GM21619 (cell line): ENCODE measurements around the gene LRRC74A.

Experiments used
- ATAC-seq: cut with Tn5 transposase; IDR thresholded peaks from one replicate; pipeline ENCODE4 v1.9.1; 2021; ENCODE audit not compliant: unreplicated experiment

LRRC74A gene

GRCh38 chr14:76808990-76809389, 17.2 kb upstream of the LRRC74A start:
- ATAC-seq, result no peak

- no peak for ATAC-seq
Measured at GRCh38 chr14:76810525-76810924, 15.7 kb upstream of the LRRC74A start.

GRCh38 chr14:76810953-76811400, 15.2 kb upstream of the LRRC74A start:
- ATAC-seq, result no peak

DNA sequence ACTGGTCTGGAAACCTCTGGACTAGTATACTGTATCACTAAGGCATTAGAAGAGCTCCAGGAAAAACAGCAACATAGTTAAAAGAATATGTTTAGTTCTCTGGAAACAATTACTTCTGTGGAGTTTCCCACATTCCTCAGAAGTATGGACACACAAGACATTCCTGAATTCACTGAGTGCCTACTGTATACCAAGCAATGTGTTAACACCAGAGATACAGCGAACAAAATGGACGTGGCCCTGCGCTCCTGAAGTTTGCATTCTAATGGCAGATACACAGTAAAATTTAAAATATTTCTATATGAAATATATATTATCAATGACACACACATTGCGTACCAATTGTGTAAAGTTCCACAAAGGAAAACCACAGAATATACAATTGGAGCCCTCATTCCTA, 14.6 kb upstream of the LRRC74A start:
- ATAC-seq, result no peak

DNA sequence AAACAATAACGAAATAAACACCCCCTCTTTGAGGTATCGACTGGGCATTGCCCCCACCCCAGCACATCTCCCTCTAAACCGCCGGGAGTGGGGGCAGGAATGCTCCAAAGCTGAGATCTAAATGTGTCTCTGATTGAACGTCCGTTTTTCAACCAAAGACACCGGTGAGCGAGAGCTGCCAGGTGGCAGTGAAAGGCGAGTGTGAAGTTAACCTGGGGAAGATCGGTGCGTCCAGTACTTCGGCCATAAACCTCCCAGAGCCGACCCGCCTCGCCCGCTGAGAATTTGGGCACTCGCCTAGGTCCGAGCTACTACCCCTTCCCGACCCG, 14.2 kb upstream of the LRRC74A start:
- peak; percentile 15 for ATAC-seq

- peak; percentile 86 for ATAC-seq
Measured at GRCh38 chr14:76812422-76813383, 13.5 kb upstream of the LRRC74A start, which contains the start of gene ANGEL1. TSS of gene ANGEL1 (minus strand) at chr14:76812882. CDS start at chr14:76812827, 55 bp downstream.

DNA sequence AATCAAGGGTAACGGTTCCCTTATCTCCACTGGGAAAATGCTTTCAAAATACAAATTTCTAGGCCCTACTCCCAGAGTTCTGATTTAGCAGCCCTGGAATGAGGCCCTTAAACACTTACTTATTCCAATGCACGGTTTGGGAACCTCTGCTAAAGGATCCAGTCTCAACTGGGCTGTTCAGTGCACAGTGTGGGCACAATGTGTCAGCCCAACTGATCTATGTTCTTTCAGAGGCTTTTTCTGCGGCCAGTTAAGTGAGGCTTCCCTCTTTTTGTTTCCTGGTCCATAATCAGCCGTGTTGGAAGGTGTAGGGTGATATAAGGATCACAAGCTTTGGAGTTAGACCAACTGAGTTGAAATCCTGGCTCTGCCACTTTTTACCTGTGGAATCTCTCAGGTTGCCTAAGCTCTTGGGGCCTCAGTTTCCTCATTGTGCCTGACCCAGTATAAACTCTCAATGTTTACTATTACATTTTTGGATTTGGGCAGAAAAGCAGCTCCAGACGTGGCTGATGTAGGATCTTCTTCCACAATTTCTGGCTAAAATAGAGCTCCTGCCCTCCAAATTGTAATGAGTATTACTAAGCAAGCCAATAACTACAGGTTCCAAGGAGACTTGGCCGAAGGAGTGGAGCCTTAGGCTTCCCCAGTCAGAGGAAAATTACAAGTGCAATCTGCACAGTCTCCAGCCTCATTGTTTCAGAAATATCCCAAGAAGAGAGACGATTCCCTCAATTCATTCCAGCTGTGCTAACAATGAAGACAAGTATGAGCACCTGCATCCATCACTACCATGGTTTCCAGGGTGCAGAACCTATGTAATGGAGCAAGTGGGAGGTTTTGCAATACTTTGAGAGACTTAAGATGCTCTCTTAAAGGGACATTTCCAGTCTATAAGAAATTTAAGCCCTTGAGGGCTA, 11.2 kb upstream of the LRRC74A start:
- no peak for ATAC-seq

DNA sequence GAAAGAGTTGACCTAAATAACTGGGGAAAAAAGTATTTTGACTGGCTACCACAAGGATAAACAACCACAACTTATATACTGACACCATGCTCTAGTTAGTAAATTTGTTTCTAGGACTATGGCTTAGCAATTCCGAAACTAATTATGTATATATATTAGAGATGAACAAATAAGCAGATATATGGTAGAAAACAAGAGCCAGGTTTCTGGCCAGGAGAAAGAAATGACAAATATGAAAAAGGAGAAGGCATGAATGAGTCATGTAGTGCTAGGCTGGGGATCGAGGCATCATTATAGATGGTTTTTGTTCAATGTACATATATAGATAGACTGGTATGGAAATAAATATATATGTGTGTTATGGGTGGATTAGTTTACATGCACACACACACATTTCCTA, 5.5 kb upstream of the LRRC74A start:
- ATAC-seq, result no peak

GRCh38 chr14:76827696-76828296, 1.6 kb downstream of the LRRC74A start:
- ATAC-seq, result no peak

DNA sequence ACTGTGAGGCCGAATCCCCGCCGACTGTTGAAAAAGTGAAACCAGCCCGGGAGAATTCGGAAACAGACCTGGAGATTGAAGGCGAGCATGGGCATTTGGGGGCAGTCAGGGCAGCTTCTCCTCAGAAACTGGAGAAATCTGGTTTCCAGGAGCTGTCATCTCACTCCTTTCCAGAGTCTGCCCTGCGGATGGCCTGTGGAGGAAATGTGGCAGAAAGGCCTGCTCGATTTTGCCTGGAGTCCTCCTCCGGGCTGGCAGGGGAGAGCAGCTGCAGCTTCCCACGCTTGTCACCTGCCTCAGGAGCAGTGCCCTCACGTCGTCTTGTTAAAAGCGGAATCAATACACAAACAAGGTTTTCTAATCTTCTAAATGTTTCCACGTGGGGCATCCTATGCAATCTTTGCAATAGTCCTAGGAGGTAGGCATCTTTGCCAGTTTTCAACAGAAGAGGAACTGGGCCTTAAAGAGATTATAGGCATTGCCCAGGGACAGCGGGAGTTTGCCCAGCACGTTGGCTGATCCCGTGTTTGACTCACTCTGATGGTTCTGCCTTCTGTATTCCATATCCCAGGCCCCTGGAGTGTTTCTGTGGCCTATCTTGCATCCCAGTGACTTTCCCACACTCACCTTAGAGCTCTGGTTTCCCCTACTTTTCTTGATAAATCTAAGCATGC, 2.3 kb downstream of the LRRC74A start:
- no peak for ATAC-seq

DNA sequence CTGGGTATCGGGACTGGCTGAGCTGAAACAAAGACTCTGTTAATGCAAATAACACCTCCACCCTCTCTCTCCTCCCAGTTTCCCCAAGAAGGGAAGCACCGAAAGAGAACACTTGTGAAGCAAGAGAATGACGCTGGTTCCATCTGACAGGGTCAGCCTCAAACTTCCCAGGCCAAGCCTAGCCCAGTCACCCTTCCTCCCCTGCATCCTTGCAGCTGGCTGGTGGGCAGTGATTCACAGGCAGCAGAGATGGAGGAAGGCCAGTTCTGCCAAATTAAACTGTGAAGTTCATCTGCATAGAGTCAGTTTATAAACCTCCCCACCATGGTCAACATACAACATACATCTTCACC, 2.8 kb downstream of the LRRC74A start:
- no peak for ATAC-seq

DNA sequence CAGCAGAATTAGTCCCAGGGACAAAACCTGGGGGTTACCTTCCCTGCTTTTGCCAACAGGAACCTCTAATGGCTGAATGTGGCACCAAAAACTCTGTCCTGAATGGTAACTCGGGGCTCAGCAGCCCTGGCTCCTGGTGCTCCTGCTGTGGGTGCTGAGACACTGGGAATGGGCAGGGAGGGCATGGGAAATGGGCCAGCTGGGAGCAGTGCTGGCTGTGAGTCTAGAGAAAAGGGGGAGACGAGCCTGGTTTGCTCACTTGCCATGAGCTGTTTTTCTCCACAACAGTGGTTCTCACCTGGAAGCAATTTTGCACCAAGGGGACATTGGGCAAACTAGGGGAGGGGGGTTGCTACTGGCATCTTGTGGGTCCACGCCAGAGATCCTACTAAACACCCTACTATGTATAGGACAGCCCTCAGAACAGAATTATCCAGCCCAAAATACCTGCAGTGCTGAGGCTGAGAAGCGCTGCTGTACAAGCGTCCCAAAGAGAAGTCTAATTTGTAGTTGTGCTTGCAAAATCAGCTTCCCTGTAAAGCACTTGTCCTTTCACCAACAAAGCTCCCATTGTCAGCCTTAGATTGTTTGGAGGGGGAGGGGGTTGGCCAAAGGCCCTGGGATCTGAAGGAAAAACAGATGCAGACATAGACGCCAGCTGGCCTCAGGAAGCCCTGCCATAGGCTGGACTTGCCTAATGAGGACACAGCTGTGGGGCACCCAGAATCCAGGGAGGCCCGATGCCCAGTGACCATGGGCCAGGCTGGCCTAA, 3.6 kb downstream of the LRRC74A start:
- no peak for ATAC-seq

DNA sequence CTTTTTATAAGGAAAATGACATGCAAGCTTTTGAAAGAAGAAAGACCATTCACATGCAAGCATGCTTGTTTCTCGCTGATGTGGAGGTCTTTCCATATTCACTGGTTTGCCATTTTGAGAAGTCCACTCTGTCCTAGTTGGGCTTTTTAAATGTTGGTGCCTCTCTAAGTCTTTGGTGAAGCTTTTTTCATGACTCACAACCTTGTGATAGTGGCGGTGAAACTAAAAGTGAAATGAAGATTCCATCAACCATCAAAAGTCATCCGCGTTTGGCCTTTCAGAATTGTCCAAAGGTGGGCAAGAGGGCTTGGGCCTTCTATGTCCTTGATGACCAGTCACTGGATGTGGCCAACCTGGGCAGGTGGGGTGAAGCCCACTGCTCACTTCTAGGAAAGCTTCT, 4.3 kb downstream of the LRRC74A start:
- ATAC-seq, result no peak

- no peak for ATAC-seq
Measured at GRCh38 chr14:76832503-76832988, 6.3 kb downstream of the LRRC74A start.

DNA sequence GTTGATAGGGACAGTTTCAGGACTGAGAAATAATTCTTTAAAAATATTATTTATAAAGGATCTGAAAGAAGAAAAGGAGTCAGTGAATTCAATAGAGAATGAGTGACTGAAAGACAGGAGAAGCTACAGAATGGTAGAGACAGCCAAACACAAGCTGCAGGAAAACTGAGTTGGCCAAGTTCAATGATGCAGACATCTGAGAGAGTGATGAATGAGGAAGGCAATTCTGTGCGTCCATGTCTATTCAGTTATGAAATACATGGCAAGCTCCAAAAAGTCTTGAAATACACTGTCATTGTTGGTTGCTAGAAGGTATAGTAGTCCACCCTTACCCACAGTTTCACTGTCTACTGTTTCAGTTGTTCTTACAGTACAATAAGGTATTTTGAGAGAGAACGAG, 6.8 kb downstream of the LRRC74A start:
- no peak for ATAC-seq

- ATAC-seq, result no peak
Measured at GRCh38 chr14:76834241-76834661, 8.0 kb downstream of the LRRC74A start.

DNA sequence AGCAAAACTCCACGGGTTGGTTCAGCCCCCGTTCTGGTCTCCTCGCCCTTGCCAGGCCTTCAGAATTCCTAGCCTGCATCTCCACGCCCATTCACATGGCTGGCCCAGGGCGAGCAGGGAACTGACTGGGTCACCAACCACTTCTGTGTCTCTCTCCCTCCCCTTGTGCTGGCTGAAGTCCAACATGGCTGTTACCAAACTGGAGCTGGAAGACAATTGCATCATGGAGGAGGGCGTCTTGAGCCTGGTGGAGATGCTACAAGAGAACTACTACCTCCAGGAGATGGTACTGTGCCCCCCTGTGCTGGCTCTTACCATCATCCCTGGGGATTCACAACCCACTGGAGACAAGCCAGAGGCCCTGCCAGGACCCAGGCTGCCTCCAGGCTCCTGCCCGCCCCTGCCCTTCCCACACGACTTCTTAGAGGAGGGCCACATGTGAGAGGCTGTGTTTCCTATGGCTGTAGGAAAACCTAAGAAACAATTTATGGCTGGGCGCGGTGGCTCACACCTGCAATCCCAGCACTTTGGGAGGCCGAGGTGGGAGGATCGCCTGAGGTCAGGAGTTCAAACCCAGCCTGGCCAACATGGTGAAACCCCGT, 9.9 kb downstream of the LRRC74A start:
- no peak for ATAC-seq

GRCh38 chr14:76837524-76837923, 11.3 kb downstream of the LRRC74A start:
- ATAC-seq, result no peak

DNA sequence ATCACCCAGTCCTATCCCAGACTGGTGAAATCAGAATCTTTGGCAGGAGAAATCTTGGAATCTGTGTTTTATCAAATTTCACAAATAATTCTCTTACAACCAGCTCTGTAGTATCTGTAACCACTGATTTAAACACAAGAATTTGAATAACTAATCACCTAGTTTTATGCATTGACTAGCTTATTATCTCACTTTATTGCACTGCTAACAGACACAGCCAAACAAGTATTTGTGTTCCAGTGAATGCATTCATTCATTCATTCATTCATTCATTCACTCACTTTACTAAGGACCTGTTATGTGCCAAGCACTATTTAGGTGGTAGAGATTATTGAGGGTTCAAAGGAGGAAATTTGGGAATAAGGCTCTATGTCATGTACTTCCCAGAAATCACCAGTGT, 16.2 kb downstream of the LRRC74A start:
- ATAC-seq, result no peak
